Neutrophil (primary cell): ENCODE measurements around the gene RALGDS.

Experiments used
- H3K27ac ChIP-seq: fragments of 200-600 bp; sonication (generic); 2 replicates; pipeline ENCODE4 v1.5.1; 2016; ENCODE audit warnings: mild to moderate bottlenecking, moderate library complexity
- H3K27me3 ChIP-seq: fragments of 200-600 bp; sonication (generic); 2 replicates; pipeline ENCODE4 v1.6.0; 2016; ENCODE audit warnings: mild to moderate bottlenecking
- H3K36me3 ChIP-seq: fragments of 200-600 bp; sonication (generic); 2 replicates; pipeline ENCODE4 v1.5.1; 2017
- H3K4me1 ChIP-seq, 2 experiments: fragments of 200-600 bp in 1 of 2; sonication (generic) in 1 of 2; 1 replicate in 1 of 2; 2 replicates in 1 of 2; pipeline versions ENCODE4 v1.5.1 to v1.6.1; 2013 to 2016; ENCODE audit warnings: low read depth in 1 of 2, low read length in 1 of 2, mild to moderate bottlenecking in 1 of 2, moderate library complexity in 1 of 2; ENCODE audit not compliant: control insufficient read depth in 1 of 2, insufficient read depth in 1 of 2
- H3K4me3 ChIP-seq, 2 experiments: fragments of 200-600 bp in 1 of 2; sonication (generic) in 1 of 2; 1 replicate in 1 of 2; 2 replicates in 1 of 2; pipeline ENCODE4 v1.5.1; 2013 to 2016; ENCODE audit warnings: low read depth in 1 of 2, low read length in 1 of 2, mild to moderate bottlenecking in 1 of 2, moderate library complexity in 1 of 2
- H3K9me3 ChIP-seq: fragments of 200-600 bp; sonication (generic); 2 replicates; pipeline ENCODE4 v1.5.1; 2016
- CTCF ChIP-seq: fragments of 200-600 bp; sonication (generic); IDR thresholded peaks from 2 replicates; pipeline ENCODE4 v1.5.1; 2016; ENCODE audit warnings: antibody characterized with exemption

Gene RALGDS

GRCh38 chr9:133141833-133142595, 21.0 kb upstream of the RALGDS start:
- Histone ChIP-seq H3K27ac (no peak overlapping the region), H3K9me3 (no peaks in the 10 kb centered on the region), H3K4me1 (peaks cover 5 to 12% of the 10 kb centered on the region in 2 experiments), H3K4me3 (no peak overlapping the region), H3K27me3 (peaks cover 19% of the 10 kb centered on the region), H3K36me3 (no peaks in the 10 kb centered on the region)
- TF ChIP-seq CTCF: no peak

GRCh38 chr9:133140606-133141005, 19.6 kb upstream of the RALGDS start:
- Histone ChIP-seq H3K9me3 (no peaks in the 10 kb centered on the region), H3K4me3 (no peak overlapping the region), H3K4me1 (peaks cover 8 to 12% of the 10 kb centered on the region in 2 experiments), H3K27ac (no peak overlapping the region), H3K36me3 (no peaks in the 10 kb centered on the region), H3K27me3 (peaks cover 18% of the 10 kb centered on the region)
- TF ChIP-seq CTCF: no peak

GRCh38 chr9:133140174-133140505, 19.1 kb upstream of the RALGDS start:
- no peak for TF ChIP-seq CTCF
- Histone ChIP-seq H3K27ac (no peak overlapping the region), H3K9me3 (no peaks in the 10 kb centered on the region), H3K36me3 (no peaks in the 10 kb centered on the region), H3K27me3 (peaks cover 14% of the 10 kb centered on the region), H3K4me1 (peaks cover 9 to 12% of the 10 kb centered on the region in 2 experiments), H3K4me3 (no peak overlapping the region)

- no peaks in the 10 kb centered on the region for H3K9me3 ChIP-seq
- H3K27me3 ChIP-seq: peaks cover 7% of the 10 kb centered on the region
- H3K36me3 ChIP-seq: no peaks in the 10 kb centered on the region
- no peak overlapping the region for H3K4me3 ChIP-seq
- no peak overlapping the region for H3K27ac ChIP-seq
- peaks cover 7 to 9% of the 10 kb centered on the region in 2 experiments for H3K4me1 ChIP-seq
- TF ChIP-seq CTCF: no peak
These were observed 18.5 kb upstream of the RALGDS start for GRCh38 chr9:133139246-133140173.

- H3K4me1 ChIP-seq: peaks cover 0 to 4% of the 10 kb centered on the region in 2 experiments
- TF ChIP-seq CTCF: no peak
- no peak overlapping the region for H3K4me3 ChIP-seq
- no peaks in the 10 kb centered on the region for H3K27me3 ChIP-seq
- H3K36me3 ChIP-seq: no peaks in the 10 kb centered on the region
- no peaks in the 10 kb centered on the region for H3K9me3 ChIP-seq
- no peak overlapping the region for H3K27ac ChIP-seq
These were observed 16.6 kb upstream of the RALGDS start for GRCh38 chr9:133137451-133138231.
